HG03558 (cell line): ENCODE results near the gene PRR22.
"Not testable (repeated sequence)": the region's sequence is repeated elsewhere in the genome, so short reads cannot be mapped to it uniquely, and the experiment has no call there.

Experiments
- ATAC-seq: cut with Tn5 transposase; IDR thresholded peaks from one replicate; pipeline ENCODE4 v1.9.1; 2021; ENCODE audit warnings: moderate number of reproducible peaks; ENCODE audit not compliant: unreplicated experiment; ENCODE audit errors: extremely low read depth

PRR22 gene

DNA sequence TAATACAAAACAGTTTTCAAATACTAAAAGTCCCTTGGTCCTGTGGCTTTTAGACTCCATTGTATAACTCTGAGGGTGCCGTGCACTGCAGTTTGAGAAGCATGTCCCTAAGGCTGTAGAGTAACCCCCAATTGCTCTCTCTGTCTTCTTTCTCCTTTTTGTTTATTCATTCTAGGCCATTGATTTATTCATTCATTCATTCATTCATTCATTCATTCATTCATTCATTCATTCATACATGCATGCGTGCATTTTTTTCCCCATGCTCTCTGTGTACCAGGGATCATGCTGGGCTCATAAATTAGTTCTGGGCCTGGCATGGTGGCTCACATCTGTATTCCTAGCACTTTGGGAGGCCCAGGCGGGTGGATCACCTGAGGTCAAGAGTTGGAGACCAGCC is 19.3 kb downstream of the PRR22 start:
- no peak for ATAC-seq

DNA sequence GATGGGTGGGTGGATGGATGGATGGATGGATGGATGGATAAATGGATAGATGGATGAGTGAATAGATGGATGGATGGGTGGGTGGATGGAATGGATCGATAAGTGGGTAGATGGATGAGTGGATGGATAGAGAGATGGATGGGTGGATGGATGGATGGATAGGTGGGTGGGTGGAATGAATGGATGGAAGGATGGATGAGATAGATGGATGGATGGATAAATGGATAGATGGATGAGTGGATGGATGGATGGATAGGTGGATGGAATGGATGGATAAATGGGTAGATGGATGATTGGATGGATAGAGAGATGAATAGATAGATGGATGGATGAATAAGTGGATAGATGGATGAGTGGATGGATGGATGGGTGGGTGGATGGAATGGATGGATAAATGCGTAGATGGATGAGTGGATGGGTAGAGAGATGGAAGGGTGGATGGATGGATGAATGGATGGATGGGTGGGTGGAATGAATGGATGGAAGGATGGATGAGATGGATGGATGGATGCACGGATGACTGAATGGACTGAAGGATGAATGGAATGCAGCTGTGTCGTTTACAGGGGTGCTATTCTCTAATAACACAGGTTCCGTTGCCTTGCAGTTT is 21.8 kb downstream of the PRR22 start:
- ATAC-seq, result no peak

DNA sequence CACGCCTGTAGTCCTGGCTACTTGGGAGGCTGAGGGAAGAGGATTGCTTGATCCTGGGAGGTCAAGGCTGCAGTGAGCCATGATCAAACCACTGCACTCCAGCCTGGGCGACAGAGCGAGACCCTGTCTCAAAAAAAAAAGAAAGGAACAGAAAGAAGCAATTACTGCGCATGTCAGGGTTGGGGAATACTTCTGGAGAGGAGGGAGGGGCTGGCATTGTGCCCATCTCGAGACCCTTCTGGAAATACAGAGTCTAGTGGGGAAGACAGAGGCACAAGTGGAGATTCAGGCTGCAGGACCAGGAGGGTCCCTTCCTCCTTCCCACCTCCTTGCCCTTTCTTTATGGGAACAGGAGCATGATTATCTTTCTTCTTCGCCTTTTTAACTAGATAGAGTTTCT is 30.8 kb downstream of the PRR22 start:
- no peak for ATAC-seq

GRCh38 chr19:5751709-5752108 is 32.8 kb downstream of the PRR22 start:
- no peak for ATAC-seq

DNA sequence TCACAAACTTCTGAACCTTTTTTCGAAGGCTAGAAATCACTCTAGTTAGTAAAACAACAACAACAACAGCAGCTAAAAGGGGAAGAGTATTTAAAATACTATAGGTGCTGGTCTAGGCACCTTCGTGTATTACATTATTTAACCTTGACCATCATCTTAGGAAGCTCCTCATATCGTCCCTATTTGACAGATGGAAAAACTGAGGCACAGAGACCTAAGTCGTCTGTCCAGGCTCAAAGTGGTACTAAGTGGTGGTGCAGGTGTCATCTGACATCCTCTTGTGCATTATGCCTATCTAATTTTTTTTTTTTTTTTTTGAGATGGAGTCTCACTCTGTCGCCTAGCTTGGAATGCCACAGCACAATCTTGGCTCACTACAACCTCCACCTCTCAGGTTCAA is 35.0 kb downstream of the PRR22 start:
- no peak for ATAC-seq

GRCh38 chr19:5748920-5749319 is 35.6 kb downstream of the PRR22 start:
- ATAC-seq, result not testable (repeated sequence)

DNA sequence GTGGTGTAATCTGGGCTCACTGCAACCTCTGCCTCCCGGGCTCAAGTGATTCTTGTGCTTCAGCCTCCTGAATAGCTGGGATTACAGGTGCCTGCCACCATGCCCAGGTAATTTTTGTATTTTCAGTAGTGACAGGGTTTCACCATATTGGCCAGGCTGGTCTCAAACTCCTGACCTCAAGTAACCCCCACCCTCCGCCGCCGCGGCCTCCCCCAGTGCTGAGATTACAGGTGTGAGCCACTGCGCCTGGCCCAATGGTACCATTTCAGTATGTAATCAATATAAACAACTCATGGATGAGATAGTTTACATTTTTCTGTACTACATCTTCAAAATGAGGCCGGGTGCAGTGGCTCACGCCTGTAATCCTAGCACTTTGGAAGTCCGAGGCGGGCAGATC is 39.5 kb downstream of the PRR22 start:
- ATAC-seq, result not testable (repeated sequence)

DNA sequence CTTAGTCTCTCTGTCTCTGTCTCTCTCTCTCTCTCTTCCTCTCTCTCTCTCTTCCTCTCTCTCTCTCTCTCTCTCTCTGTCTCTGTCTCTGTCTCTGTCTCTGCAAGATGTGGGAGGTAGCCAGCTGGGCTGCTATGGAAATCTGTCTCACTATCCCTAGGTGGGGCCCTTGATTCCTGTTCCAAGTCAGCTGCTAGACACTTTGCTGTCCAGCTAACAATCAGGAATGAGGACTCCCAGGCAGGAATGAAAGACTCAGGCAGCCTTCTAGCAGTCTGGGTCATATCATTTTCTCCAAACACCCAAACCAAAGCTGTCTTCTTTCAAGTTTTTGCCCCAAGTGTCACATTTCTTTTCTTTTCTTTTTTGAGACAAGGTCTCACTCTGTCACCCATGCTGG is 40.9 kb downstream of the PRR22 start:
- no peak for ATAC-seq

- ATAC-seq, result no peak
Measured at GRCh38 chr19:5742051-5742450, 42.5 kb downstream of the PRR22 start.

DNA sequence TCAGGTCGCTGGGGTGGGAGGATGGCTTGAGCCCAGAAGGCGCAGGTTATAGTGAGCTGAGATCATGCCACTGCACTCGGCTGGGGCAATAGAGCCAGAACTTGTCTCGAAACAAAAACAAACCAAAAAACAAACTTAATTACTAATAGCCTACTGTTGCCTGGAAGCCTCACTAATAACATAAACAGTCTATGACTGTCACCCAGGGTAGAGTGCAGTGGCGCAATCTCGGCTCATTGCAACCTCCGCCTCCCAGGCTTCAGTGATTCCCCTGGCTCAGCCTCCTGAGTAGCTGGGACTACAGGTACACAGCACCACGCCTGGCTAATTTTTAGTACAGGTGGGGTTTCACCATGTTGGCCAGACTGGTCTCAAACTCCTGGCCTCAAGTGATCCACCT is 46.1 kb downstream of the PRR22 start:
- ATAC-seq, result no peak

DNA sequence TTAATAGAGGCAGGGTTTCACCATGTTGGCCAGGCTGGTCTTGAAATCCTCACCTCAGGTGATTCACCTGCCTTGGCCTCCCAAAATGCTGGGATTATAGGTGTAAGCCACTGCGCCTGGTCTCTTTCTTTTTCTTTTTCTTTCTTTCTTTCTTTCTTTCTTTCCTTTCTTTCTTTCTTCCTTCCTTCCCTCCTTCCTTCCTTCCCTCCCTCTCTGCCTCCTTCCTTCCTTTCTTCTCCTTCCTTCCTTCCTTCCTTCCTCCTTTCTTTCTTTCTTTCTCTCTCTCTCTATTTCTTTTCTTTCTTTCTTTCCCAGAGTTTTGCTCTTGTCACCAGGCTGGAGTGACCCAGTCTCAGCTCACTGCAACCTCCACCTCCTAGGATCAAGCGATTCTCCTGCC is 51.4 kb downstream of the PRR22 start:
- not testable (repeated sequence) for ATAC-seq
